Muscle layer of duodenum (tissue), 2 donors: ENCODE data around the gene OSBP2.

Experiments used
- H3K27ac ChIP-seq: one replicate; pipeline ENCODE4 v1.7.0; 2013; ENCODE audit warnings: mild to moderate bottlenecking, low read length
- H3K27me3 ChIP-seq: one replicate; pipeline ENCODE4 v1.7.0; 2013; ENCODE audit warnings: low read depth, mild to moderate bottlenecking, control low read depth, low read length
- H3K36me3 ChIP-seq, 2 donors: one replicate each; pipeline ENCODE4 v1.7.0; 2013; ENCODE audit warnings: low read length in 2 of 2, control low read depth in 1 of 2, mild to moderate bottlenecking in 1 of 2; ENCODE audit not compliant: insufficient read depth in 2 of 2, control insufficient read depth in 1 of 2
- H3K4me1 ChIP-seq, 2 donors: one replicate each; pipeline ENCODE4 v1.7.0; 2013; ENCODE audit warnings: low read length in 2 of 2, mild to moderate bottlenecking in 2 of 2, control low read depth in 1 of 2, moderate library complexity in 1 of 2; ENCODE audit not compliant: insufficient read depth in 2 of 2, control insufficient read depth in 1 of 2
- H3K4me3 ChIP-seq, 2 donors: one replicate each; pipeline ENCODE4 v1.7.0; 2013; ENCODE audit warnings: low read length in 2 of 2, low read depth in 1 of 2, mild to moderate bottlenecking in 1 of 2
- H3K9me3 ChIP-seq, 2 donors: one replicate each; pipeline ENCODE4 v1.7.0; 2013; ENCODE audit warnings: low read length in 2 of 2, control low read depth in 1 of 2, mild to moderate bottlenecking in 1 of 2; ENCODE audit not compliant: control insufficient read depth in 1 of 2
- donor health status: healthy.

Gene OSBP2

DNA sequence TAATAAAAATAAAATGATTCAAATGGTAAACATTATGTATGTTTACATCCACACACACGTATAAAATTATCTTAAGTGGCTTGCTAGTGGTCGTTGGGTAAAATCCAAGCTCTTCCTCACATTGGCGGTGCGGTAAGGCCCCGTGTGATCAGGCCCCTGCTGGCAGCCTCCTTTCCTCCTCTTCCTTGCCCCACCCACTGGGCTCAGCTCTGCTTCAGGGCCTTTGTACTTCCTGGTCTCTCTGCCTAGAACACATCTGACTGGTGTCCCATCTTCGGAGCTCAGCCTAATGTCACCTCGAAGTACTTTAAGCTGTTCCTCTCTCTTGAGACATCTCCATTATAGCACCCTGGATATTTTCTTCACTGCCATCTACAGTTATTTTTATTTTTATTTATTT, 52.8 kb downstream of the OSBP2 start:
- no peaks in the 10 kb centered on the region for H3K9me3 ChIP-seq
- H3K27ac ChIP-seq = no peak overlapping the region
- H3K4me3 ChIP-seq = no peak overlapping the region
- no peaks in the 10 kb centered on the region for H3K27me3 ChIP-seq
- H3K36me3 ChIP-seq = no peaks in the 10 kb centered on the region
- H3K4me1 ChIP-seq = no peaks in the 10 kb centered on the region

- Histone ChIP-seq H3K27me3 (no peaks in the 10 kb centered on the region), H3K4me3 (no peak overlapping the region), H3K27ac (no peak overlapping the region), H3K9me3 (no peaks in the 10 kb centered on the region), H3K4me1 (no peaks in the 10 kb centered on the region), H3K36me3 (no peaks in the 10 kb centered on the region)
These were observed 54.6 kb downstream of the OSBP2 start for GRCh38 chr22:30749272-30749671.

DNA sequence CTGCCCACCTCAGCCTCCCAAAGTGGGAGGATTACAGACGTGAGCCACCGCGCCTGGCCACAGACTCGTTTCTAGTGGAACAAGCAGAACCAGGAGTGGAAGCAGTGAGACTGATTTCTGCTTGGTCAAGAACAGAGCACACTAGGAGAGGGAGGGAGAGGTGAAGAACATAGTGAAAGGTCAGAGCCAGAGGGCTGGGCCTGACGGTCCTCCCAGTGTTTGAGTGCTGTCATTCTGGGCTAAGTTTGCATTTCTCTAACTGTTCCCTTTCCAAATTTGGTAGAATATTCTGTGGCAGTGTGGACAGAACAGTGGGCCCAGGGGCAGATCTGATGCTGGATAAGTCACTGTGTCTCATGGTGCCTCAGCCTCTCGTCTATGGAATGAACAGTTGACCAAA, 55.2 kb downstream of the OSBP2 start:
- Histone ChIP-seq H3K27ac (no peak overlapping the region), H3K27me3 (no peaks in the 10 kb centered on the region), H3K9me3 (no peaks in the 10 kb centered on the region), H3K4me3 (no peak overlapping the region), H3K4me1 (no peaks in the 10 kb centered on the region), H3K36me3 (no peaks in the 10 kb centered on the region)

DNA sequence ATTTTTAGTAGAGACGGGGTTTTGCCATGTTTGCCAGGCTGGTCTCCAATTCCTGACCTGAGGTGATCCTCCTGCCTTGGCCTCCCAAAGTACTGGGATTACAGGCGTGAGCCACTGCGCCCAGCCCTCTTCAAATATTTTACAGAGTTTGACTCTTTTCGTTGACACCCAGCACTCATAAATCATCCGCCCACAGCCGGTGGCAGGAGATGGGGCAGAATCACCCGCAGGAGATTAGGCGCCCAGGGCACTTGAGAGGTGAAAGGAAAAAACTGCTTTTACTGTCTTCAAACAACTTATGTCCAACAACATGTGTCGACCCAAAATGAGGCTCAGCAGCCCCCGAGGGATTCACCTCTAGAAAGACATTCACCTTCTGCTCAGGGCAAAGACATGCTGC, 56.9 kb downstream of the OSBP2 start:
- H3K36me3 ChIP-seq = no peaks in the 10 kb centered on the region
- H3K27me3 ChIP-seq = no peaks in the 10 kb centered on the region
- H3K27ac ChIP-seq = no peak overlapping the region
- no peaks in the 10 kb centered on the region for H3K4me1 ChIP-seq
- no peaks in the 10 kb centered on the region for H3K9me3 ChIP-seq
- H3K4me3 ChIP-seq = no peak overlapping the region

GRCh38 chr22:30752771-30753170, 58.1 kb downstream of the OSBP2 start:
- no peaks in the 10 kb centered on the region for H3K4me1 ChIP-seq
- no peaks in the 10 kb centered on the region for H3K27me3 ChIP-seq
- no peak overlapping the region for H3K27ac ChIP-seq
- H3K4me3 ChIP-seq = no peak overlapping the region
- no peaks in the 10 kb centered on the region for H3K9me3 ChIP-seq
- H3K36me3 ChIP-seq = no peaks in the 10 kb centered on the region

DNA sequence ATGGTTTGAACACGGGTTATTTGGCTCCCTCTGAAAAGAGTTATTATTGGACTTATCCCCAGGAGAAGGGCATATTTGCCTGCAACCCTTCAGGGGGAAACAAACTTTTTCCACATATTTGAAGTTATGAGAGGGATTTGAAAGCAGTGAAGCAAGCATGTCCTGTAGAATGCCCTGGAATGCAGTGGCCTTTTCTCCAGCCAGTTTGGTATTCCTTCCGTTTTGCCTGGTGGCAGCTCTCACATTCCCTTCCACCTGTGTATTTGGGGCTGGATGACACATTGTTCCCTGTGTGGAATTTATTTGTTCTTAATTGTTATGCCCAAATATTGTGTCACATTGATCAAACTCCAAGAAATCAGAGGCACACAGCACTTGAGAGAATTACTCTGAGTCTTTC, 59.0 kb downstream of the OSBP2 start:
- Histone ChIP-seq H3K4me3 (no peak overlapping the region), H3K9me3 (no peaks in the 10 kb centered on the region), H3K27ac (no peak overlapping the region), H3K36me3 (no peaks in the 10 kb centered on the region), H3K4me1 (no peaks in the 10 kb centered on the region), H3K27me3 (no peaks in the 10 kb centered on the region)

DNA sequence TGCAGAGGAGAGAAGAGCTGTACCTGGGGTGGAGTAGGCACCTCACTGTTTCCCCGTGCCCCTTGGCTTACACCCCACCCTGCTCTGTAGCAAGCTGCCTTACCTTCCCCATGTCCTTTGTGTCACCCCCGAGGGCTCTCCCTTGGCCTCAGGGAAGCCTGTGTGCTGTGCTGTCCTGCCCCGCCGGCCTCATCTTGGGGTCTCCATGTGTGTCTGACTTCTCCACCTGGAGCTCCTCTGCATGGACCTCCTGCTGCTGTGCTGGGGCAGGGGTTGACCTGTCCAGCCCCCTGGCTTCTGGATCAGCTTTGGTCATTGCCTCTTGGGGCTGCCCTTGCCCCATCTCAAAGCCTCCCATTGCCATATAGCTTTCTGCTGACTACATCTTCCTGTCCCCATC, 59.8 kb downstream of the OSBP2 start:
- Histone ChIP-seq H3K4me1 (no peaks in the 10 kb centered on the region), H3K27me3 (no peaks in the 10 kb centered on the region), H3K4me3 (no peak overlapping the region), H3K9me3 (no peaks in the 10 kb centered on the region), H3K27ac (no peak overlapping the region), H3K36me3 (no peaks in the 10 kb centered on the region)

GRCh38 chr22:30754971-30755758, 60.5 kb downstream of the OSBP2 start:
- Histone ChIP-seq H3K4me1 (no peaks in the 10 kb centered on the region), H3K9me3 (no peaks in the 10 kb centered on the region), H3K27ac (no peak overlapping the region), H3K36me3 (no peaks in the 10 kb centered on the region), H3K27me3 (no peaks in the 10 kb centered on the region), H3K4me3 (no peak overlapping the region)

DNA sequence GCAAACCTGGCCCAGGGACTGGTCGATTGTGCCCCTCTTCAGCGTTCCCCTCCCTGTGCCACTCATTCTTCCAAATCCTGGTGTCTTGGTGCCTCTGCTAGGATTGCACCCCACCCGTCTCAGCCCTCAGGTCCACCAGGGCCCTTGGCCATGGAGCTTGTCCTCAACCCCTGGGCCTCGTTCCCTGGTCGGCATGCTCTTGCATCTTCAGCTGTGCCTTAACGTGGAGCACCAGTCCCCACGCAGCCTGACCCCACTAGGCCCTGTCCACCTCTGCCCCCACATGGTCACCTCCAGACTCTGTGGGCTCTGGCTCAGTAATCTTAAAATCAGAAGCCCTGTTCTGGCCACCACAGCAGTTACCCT, 61.1 kb downstream of the OSBP2 start:
- H3K4me3 ChIP-seq = no peak overlapping the region
- H3K36me3 ChIP-seq = no peaks in the 10 kb centered on the region
- no peaks in the 10 kb centered on the region for H3K27me3 ChIP-seq
- no peaks in the 10 kb centered on the region for H3K4me1 ChIP-seq
- H3K27ac ChIP-seq = no peak overlapping the region
- H3K9me3 ChIP-seq = no peaks in the 10 kb centered on the region

DNA sequence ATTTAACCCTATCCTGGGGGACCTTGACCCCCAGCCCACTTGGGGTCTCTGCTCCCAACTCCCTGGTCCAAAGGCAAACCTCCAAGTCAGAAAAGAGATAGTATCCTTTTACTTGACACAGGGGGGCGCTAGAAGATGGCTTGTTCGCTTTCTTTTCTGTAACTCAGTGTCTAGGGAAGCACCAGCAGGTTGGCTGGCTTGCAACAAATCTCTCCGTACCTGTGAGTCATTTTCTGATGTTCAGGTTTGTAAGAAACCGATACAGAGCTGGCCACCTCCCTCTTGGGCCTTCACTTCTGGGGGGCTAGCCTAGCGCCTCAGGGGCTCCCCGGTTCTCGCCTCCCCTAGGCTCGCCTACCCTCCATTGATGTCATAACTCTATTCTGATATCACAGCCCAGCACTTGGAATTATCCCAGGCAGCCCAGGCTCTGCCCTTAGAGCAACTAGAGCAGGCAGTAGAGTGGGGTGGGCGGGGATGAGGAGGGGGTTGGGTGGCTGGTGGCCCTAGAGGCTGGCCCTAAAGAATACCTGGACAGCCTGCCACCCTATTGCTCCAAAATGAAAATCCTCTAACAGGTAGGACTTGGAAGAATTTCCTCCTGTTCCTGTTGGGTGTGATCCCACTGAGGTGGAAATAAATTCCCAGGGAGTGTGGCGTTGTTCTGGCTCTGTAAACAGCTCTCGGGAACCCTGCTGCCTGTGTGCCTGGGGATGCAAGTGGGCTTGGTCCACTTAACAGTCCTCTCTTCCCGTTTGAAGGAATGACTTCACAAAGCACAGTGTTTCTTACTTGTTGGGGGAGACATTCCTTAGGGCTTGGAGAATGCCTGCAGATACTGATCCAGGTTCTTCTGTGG, 69.4 kb downstream of the OSBP2 start:
- Histone ChIP-seq H3K9me3 (no peaks in the 10 kb centered on the region), H3K4me3 (no peak overlapping the region), H3K27me3 (no peaks in the 10 kb centered on the region), H3K36me3 (no peaks in the 10 kb centered on the region), H3K27ac (no peak overlapping the region), H3K4me1 (no peaks in the 10 kb centered on the region)

GRCh38 chr22:30767661-30768060, 73.0 kb downstream of the OSBP2 start:
- Histone ChIP-seq H3K4me3 (no peak overlapping the region), H3K4me1 (no peaks in the 10 kb centered on the region), H3K27ac (no peak overlapping the region), H3K36me3 (no peaks in the 10 kb centered on the region), H3K9me3 (no peaks in the 10 kb centered on the region), H3K27me3 (no peaks in the 10 kb centered on the region)
